Endothelial cell of umbilical vein (primary cell): ENCODE measurements around the gene TMEM129. TPM values are rescaled to one million over a fixed set of nuclear protein-coding genes. Genes with fewer than 3 reads are reported as not detected.

Experiments used
- BruUV-seq: library from RNA; stranded (reverse); fragments of 400-500 nt; replicated peaks from 2 replicates; lab custom pipeline; 2021; lab: Mats Ljungman, UMichigan
- CTCF ChIA-PET: fragments of 300-600, 350-600 bp; sonication (Branson Sonifier 250); formaldehyde crosslinking; loops from one replicate; lab custom pipeline; 2021; ENCODE audit warnings: antibody characterized with exemption, inconsistent platforms; lab: Charles Lee
- POLR2A ChIA-PET: fragments of 300-600, 350-600 bp; sonication (Branson Sonifier 250); formaldehyde crosslinking; loops from one replicate; lab custom pipeline; 2021; ENCODE audit warnings: antibody characterized with exemption, inconsistent platforms; lab: Charles Lee
- DNase-seq: peaks from one replicate; pipeline ENCODE4 v3.0.0-alpha.2; 2011; ENCODE audit warnings: low read depth, low spot score
- FAIRE-seq: peaks from 2 replicates; lab custom pipeline; 2011; peaks lifted over from hg19 to GRCh38; lab: Jason Lieb, UNC
- H2AFZ ChIP-seq: 2 replicates; pipeline ENCODE4 v1.6.0; 2012; ENCODE audit warnings: low read depth, low read length, control low read depth, inconsistent platforms
- H3K27ac ChIP-seq: 2 replicates; pipeline ENCODE4 v1.5.1; 2011; ENCODE audit warnings: low read depth, mild to moderate bottlenecking, control low read depth, low read length, moderate library complexity; ENCODE audit not compliant: insufficient read depth
- H3K27me3 ChIP-seq, 2 experiments: 2 replicates each; pipeline versions ENCODE4 v1.6.0 to v1.6.1; 2011; ENCODE audit warnings: low read length in 2 of 2, mixed read lengths in 1 of 2; ENCODE audit not compliant: control insufficient read depth in 2 of 2, insufficient read depth in 2 of 2
- H3K36me3 ChIP-seq, 2 experiments: 2 replicates in 1 of 2; 3 replicates in 1 of 2; pipeline ENCODE4 v1.5.1; 2011; ENCODE audit warnings: low read length in 2 of 2, mild to moderate bottlenecking in 1 of 2, moderate library complexity in 1 of 2; ENCODE audit not compliant: control insufficient read depth in 2 of 2, insufficient read depth in 2 of 2; ENCODE audit errors: extremely low read depth in 1 of 2
- H3K4me1 ChIP-seq: 3 replicates; pipeline ENCODE4 v1.5.1; 2011; ENCODE audit warnings: mild to moderate bottlenecking, low read length; ENCODE audit not compliant: control insufficient read depth, insufficient read depth; ENCODE audit errors: extremely low read depth
- H3K4me2 ChIP-seq: 2 replicates; pipeline ENCODE4 v1.6.1; 2011; ENCODE audit warnings: low read length, control low read depth, mixed read lengths; ENCODE audit not compliant: insufficient read depth
- H3K4me3 ChIP-seq, 3 experiments: fragments of 200-600 bp in 1 of 3; sonication (generic), shearing (Covaris generic) in 1 of 3; replicated peaks in 1 of 3; 2 replicates each; pipeline ENCODE4 v1.5.1; 2011 to 2016; ENCODE audit warnings: control low read depth in 3 of 3, low read length in 3 of 3, mild to moderate bottlenecking in 2 of 3, inconsistent platforms in 1 of 3, low read depth in 1 of 3, moderate library complexity in 1 of 3; ENCODE audit not compliant: insufficient read depth in 1 of 3
- H3K79me2 ChIP-seq: 2 replicates; pipeline ENCODE4 v1.6.0; 2012; ENCODE audit warnings: low read length, inconsistent platforms; ENCODE audit not compliant: control insufficient read depth, insufficient read depth
- H3K9ac ChIP-seq: replicated peaks from 2 replicates; pipeline ENCODE3; 2011; ENCODE audit warnings: low read length, control low read depth; ENCODE audit not compliant: insufficient read depth; ENCODE audit errors: extremely low read depth
- H3K9me1 ChIP-seq: replicated peaks from 3 replicates; pipeline ENCODE4 v1.6.0; 2011; ENCODE audit warnings: mild to moderate bottlenecking, low read length; ENCODE audit not compliant: control insufficient read depth, insufficient read depth; ENCODE audit errors: extremely low read depth
- H3K9me3 ChIP-seq: replicated peaks from 2 replicates; pipeline ENCODE4 v1.5.1; 2012; ENCODE audit warnings: low read length, inconsistent platforms; ENCODE audit not compliant: control insufficient read depth, insufficient read depth
- H4K20me1 ChIP-seq: replicated peaks from 2 replicates; pipeline ENCODE3; 2011; ENCODE audit warnings: mild to moderate bottlenecking, low read length; ENCODE audit not compliant: control insufficient read depth, insufficient read depth; ENCODE audit errors: extremely low read depth
- EZH2 ChIP-seq: IDR thresholded peaks from 2 replicates; pipeline ENCODE4 v1.6.1; 2012; ENCODE audit warnings: borderline replicate concordance, low read depth, mild to moderate bottlenecking, moderate library complexity, low read length, inconsistent platforms; ENCODE audit not compliant: severe bottlenecking
- FOS ChIP-seq: IDR thresholded peaks from 2 replicates; pipeline ENCODE4 v1.6.1; 2011; ENCODE audit warnings: mild to moderate bottlenecking, low read length, moderate library complexity, borderline replicate concordance; ENCODE audit not compliant: insufficient read depth
- GATA2 ChIP-seq: IDR thresholded peaks from 2 replicates; pipeline ENCODE4 v1.7.0; 2011; ENCODE audit warnings: low read depth, mild to moderate bottlenecking, moderate library complexity, mixed read lengths, low read length; ENCODE audit not compliant: insufficient read length, insufficient read depth
- JUN ChIP-seq: IDR thresholded peaks from 2 replicates; pipeline ENCODE4 v1.6.1; 2011; ENCODE audit warnings: borderline replicate concordance, low read depth; ENCODE audit not compliant: insufficient read length, insufficient read depth
- MYC ChIP-seq: IDR thresholded peaks from one replicate; pipeline ENCODE4 v1.6.1; 2011; ENCODE audit warnings: mild to moderate bottlenecking, low read depth, low read length
- POLR2A ChIP-seq: IDR thresholded peaks from 2 replicates; pipeline ENCODE4 v1.6.1; 2012; ENCODE audit warnings: low read depth, mild to moderate bottlenecking, control low read depth, low read length
- POLR2AphosphoS5 ChIP-seq: IDR thresholded peaks from 2 replicates; pipeline ENCODE4 v1.6.1; 2012; ENCODE audit warnings: low read depth, mild to moderate bottlenecking, control low read depth, low read length, moderate library complexity; ENCODE audit not compliant: insufficient read depth
- dilution Hi-C: fragments of 300-500 bp; cut with MboI; formaldehyde crosslinking; loops from one replicate; pipeline ENCODE4 v1.15.0; 2019; ENCODE audit warnings: low sequenced_read_pairs; ENCODE audit not compliant: extremely low pct_ligation_motif_present
- intact Hi-C: fragments of 100-400 bp; cut with micrococcal nuclease; formaldehyde crosslinking; loops from one replicate; pipeline ENCODE4 v1.10.0; 2022
- polyA plus RNA-seq, 4 experiments: library from polyadenylated mRNA; depleted of rRNA in 3 of 4; stranded (reverse) in 3 of 4; unstranded in 1 of 4; fragments of >200 nt; gene quantifications; 2 replicates each; pipeline versions ENCODE4 v1.2.1 to v1.2.3, GENCODE V29; 2011 to 2012; ENCODE audit warnings: missing spikeins in 1 of 4
- total RNA-seq: library from RNA; stranded (reverse); gene quantifications from 2 replicates; pipeline ENCODE4 v1.2.3, GENCODE V29; 2021
- TF ChIP-seq, protein P1 (sequence below): IDR thresholded peaks from 2 replicates; pipeline ENCODE4 v1.6.1; 2011; ENCODE audit not compliant: insufficient read depth, insufficient read length
- TF ChIP-seq, protein P2 (sequence below), 2 donors: IDR thresholded peaks; 1 replicate in 1 of 2; 2 replicates in 1 of 2; pipeline ENCODE4 v1.5.1; 2011; ENCODE audit warnings: low read length in 2 of 2, mild to moderate bottlenecking in 2 of 2, moderate library complexity in 2 of 2, control low read depth in 1 of 2, inconsistent platforms in 1 of 2, low read depth in 1 of 2; ENCODE audit not compliant: insufficient read depth in 1 of 2; ENCODE audit errors: extremely low read depth in 1 of 2

TMEM129 gene
- total and polyA plus RNA-seq, 2 donors (not counting 3 experiments of a cell fraction or from before 2014, with no cell fraction given) = 23.2 to 33.2 TPM

DNA sequence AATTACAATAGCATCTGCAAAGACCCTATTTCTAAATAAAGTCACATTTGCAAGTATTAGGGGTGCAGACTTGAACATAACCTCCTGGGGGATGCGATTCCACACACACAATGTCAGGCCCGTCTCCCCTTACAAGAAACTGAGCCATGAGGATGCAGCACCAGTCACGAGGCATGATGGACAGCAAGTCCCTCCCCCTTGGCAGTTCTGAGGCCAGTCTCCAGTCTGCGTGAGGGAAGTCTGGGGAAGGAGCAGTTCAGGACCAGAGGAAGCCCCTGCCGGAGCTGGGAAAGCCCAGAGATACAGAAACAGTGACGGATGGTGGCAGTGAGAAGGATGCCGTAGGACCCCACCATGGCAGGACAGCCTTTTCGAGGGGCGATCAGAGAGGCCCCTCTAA lies 46.4 kb downstream of the TMEM129 start:
- dilution Hi-C loops (no loop called here), intact Hi-C loops (no loop called here)
- no peak overlapping the region for H3K4me3 ChIP-seq
- H3K9me3 ChIP-seq = no peaks in the 10 kb centered on the region
- H3K9ac ChIP-seq = no peak overlapping the region
- H3K4me1 ChIP-seq = no peaks in the 10 kb centered on the region
- H3K79me2 ChIP-seq = no peaks in the 10 kb centered on the region
- H3K27ac ChIP-seq = no peak overlapping the region
- H4K20me1 ChIP-seq = no peaks in the 10 kb centered on the region
- POLR2A ChIA-PET = no interaction called here
- H3K36me3 ChIP-seq = no peaks in the 10 kb centered on the region
- no peak overlapping the region for H3K4me2 ChIP-seq
- CTCF ChIA-PET = no interaction called here
- H3K9me1 ChIP-seq = no peaks in the 10 kb centered on the region
- H3K27me3 ChIP-seq = no peaks in the 10 kb centered on the region
- FAIRE-seq = no peak
- H2AFZ ChIP-seq = no peak overlapping the region
- no TSS peak for BruUV-seq
- DNase-seq = no peak
- TF ChIP-seq, protein P1, sequence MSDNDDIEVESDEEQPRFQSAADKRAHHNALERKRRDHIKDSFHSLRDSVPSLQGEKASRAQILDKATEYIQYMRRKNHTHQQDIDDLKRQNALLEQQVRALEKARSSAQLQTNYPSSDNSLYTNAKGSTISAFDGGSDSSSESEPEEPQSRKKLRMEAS = no peak
- TF ChIP-seq POLR2AphosphoS5 (no peak), POLR2A (no peak), FOS (no peak), MYC (no peak), GATA2 (no peak), JUN (no peak), EZH2 (no peak)
- TF ChIP-seq, protein P2, sequence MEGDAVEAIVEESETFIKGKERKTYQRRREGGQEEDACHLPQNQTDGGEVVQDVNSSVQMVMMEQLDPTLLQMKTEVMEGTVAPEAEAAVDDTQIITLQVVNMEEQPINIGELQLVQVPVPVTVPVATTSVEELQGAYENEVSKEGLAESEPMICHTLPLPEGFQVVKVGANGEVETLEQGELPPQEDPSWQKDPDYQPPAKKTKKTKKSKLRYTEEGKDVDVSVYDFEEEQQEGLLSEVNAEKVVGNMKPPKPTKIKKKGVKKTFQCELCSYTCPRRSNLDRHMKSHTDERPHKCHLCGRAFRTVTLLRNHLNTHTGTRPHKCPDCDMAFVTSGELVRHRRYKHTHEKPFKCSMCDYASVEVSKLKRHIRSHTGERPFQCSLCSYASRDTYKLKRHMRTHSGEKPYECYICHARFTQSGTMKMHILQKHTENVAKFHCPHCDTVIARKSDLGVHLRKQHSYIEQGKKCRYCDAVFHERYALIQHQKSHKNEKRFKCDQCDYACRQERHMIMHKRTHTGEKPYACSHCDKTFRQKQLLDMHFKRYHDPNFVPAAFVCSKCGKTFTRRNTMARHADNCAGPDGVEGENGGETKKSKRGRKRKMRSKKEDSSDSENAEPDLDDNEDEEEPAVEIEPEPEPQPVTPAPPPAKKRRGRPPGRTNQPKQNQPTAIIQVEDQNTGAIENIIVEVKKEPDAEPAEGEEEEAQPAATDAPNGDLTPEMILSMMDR (IDR thresholded peaks at IDR 0.05; ENCODE audit: extremely low read depth in 1 of 2, insufficient read depth in 1 of 2, low read depth in 1 of 2, low read length in 2 of 2) = no peak
